HG03060 (cell line): ENCODE measurements around the gene PTP4A2.

Experiments
- ATAC-seq: cut with Tn5 transposase; IDR thresholded peaks from one replicate; pipeline ENCODE4 v1.9.1; 2021; ENCODE audit warnings: low read depth, moderate number of reproducible peaks; ENCODE audit not compliant: unreplicated experiment

PTP4A2 gene

DNA sequence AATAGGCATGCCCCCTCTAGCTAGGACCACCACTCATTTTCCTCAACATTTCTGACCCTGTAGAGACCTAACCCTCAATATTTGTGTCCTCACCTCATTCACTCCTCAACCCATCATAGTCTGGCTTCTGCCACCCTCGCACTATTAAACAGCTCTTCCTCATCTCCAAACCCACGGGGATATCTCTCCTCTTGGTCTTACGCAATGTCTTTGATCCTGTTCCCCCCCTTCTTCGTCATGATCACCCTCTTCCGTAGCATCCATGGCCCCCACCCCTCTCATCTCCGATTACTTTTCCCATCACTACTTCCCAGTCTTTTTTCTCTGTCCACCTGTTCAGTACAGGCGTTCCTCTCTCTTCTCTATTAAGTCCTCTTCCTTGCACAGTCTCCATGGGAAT is 70.6 kb downstream of the PTP4A2 start:
- ATAC-seq = no peak

DNA sequence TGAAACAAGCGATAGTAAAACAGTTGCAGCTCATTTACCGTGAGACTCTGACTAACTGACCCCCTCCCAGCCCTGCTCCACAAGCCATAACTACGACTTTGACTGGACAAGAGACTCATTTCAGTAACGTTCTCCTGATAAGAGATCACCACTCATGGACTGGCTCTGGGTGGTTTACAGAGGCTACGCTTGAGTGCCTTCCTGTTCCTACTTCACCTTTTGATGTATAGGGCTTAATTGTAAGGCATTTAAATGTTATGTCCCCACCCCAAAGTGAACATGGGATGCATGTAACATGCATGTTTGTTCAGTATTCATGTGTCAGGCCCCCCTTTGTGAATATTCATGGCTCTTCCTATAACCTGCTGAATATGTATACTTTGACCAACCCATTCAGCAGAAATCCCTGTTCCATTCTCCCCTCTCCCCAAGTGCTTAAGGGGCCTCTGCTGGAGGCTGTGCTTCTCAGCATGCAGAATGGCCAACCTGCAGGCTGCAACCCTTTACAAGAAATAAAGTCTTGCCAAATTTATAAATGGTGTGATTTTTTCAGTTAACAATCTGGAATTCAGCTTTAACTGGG is 71.6 kb downstream of the PTP4A2 start:
- no peak for ATAC-seq

DNA sequence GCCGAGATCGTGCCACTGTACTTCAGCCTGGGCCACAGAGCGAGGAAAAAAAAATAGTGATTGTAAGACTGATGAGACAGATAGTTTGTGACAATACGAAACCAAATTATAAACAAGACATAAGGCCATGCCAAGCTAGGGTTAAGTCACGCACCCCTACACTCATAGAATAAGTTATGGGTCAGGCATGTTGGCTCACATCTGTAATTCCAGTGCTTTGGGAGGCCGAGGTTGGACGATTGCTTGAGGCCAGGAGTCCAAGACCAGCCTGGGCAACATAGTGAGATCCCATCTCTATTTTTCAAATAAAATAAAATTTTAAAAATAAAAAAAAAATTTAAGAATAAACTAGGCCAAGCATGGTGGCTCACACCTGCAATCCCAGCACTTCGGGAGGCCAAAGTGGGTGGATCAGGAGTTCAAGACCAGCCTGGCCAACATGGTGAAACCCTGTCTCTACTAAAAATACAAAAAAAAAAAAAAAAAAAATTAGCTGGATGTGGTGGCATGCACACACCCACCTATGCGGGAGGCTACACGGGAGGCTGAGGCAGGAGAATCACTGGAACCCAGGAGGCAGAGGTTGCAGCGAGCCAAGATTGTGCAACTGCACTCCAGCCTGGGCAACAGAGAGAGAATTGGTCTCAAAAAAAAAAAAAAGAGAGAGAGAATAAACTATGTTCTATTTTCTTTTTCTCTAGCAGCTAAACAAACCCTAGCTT is 72.3 kb downstream of the PTP4A2 start:
- ATAC-seq = no peak

DNA sequence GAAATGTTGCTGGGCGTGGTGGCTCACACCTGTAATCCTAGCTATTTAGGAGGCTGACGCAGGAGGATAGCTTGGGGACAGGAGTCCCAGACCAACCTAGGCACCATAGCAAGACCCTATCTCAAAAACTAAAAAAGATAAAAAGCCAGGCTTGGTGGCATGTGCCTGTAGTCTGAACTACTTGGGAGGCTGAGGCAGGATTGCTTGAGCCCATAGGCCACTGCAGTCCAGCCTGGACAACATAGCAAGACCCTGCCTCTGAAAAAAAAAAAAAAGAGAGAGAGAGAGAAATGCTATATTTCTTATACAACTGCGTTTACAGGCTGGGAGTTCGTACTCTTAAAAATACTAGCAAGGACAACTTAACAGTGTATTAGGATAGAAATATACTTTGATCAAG is 76.1 kb downstream of the PTP4A2 start:
- ATAC-seq = no peak

DNA sequence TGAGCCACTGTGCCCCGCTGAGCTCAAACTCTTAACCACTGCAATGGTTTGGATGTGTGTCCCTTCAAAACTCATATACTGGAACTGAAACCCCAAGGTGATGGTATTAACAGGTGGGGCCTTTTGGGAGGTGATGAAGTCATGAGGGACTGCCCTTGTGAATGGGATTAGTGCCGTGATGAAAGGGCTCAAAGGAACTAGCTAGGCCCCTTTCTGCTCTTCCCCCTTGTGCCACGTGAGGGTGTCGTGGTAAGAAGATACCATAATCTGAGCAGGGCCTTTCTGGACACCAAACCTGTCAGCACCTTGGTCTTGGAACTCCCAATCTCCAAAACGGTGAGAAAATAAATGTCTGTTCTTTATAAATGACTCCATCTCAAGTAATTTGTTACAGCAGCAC is 76.8 kb downstream of the PTP4A2 start:
- no peak for ATAC-seq

DNA sequence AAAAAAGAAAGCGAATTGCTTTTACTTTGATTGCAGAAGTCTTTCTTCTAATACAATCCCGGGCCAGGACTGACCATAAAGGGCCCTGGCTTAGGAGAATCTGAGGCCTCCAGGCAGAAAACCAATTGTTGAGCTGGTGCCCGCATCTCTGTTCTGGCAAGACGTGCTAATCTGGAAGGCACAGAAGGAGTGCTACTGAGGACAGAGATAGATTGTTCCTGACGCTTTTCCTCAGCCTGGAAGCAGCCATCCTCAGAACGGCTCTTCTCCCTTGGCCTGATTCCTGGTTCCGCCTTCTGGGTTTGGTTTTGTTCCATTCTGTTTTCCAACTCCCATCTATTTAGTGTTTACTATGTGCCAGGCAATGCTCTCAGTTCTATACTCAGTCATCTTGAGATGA is 77.6 kb downstream of the PTP4A2 start:
- ATAC-seq = no peak

DNA sequence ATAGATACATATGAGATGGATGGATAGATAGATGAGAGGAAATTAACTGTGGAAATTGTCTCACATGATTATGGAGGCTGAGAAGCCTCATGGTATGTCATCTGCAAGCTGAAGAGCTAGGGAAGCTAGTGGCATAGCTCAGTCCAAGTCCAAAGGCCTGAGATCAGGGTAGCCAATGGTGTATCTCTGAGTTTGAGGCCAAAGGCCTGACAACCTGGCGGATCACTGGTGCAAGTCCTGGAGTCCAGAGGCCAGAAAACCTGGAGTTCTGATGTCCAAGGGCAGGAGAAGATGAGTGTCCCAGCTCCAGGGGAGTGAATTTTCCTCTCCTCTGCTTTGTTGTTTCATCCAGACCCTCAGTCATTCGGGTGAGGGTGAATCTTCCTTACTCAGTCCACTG is 78.4 kb downstream of the PTP4A2 start:
- no peak for ATAC-seq

DNA sequence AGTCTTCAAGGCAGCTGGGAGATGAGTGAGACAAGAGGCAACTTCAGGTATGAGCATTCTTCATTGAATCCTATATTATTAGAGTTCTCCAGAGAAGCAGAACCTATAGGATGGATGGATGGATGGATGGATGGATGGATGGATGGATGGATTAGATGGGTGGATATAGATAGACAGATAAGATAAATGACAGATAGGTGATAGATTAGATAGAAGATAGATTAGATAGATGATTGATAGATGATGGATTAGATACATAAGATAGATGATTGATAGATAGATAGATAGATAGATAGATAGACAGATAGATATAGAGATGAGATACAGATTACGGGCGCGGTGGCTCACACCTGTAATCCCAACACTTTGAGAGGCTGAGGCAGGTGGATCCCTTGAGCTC is 79.1 kb downstream of the PTP4A2 start:
- ATAC-seq = no peak

DNA sequence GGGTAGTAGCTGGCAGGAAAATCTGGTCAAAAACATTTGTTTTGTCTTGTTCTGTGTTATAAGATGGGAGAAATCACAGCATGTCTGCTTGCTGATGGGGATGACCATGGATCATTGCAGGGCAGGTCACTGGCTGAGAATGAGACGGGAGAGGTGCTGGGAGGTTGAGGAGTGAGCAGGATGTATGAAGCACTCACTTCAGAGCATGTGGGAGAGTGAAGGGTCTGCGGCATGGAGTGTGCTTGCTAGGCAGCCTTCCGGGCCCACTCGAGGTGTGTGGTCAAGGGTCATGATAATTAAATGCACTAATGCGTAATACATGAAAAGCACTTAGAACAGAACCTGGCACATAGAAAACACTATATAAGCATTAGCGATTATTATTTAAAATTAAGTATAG is 80.3 kb downstream of the PTP4A2 start:
- ATAC-seq = no peak
